SK-N-SH treated with all-trans-retinoic acid at 6 μM for 48 hours (cell line): ENCODE measurements around the gene COMMD4.

Experiments used
- ATAC-seq: fragments of 200-7000 bp; cut with Tn5 transposase; 3 replicates; pipeline ENCODE4 v1.9.1; 2020; ENCODE audit warnings: mild to moderate bottlenecking, moderate library complexity
- ARNTL ChIP-seq: fragments of 450-650 bp; formaldehyde crosslinking; IDR thresholded peaks from 2 replicates; pipeline ENCODE4 v1.5.0; 2020; ENCODE audit warnings: low read depth, mild to moderate bottlenecking, moderate library complexity, borderline replicate concordance
- BACH2 ChIP-seq: fragments of 250-450 bp; sonication (Bioruptor Pico); IDR thresholded peaks from 2 replicates; pipeline ENCODE4 v1.9.0; 2021; ENCODE audit warnings: mild to moderate bottlenecking, borderline replicate concordance
- CSDC2 ChIP-seq: fragments of 250-450 bp; sonication (Bioruptor Pico); IDR thresholded peaks from 2 replicates; pipeline ENCODE4 v1.5.0; 2020; ENCODE audit warnings: mild to moderate bottlenecking, moderate library complexity
- ESRRG ChIP-seq: fragments of 250-450 bp; sonication (Bioruptor Pico); IDR thresholded peaks from 2 replicates; pipeline ENCODE4 v1.6.1; 2021; ENCODE audit warnings: mild to moderate bottlenecking
- GLIS3 ChIP-seq: fragments of 250-450 bp; sonication (Bioruptor Pico); IDR thresholded peaks from 2 replicates; pipeline ENCODE4 v1.5.0; 2020; ENCODE audit warnings: mild to moderate bottlenecking, moderate library complexity
- ISL1 ChIP-seq: fragments of 250-450 bp; sonication (Bioruptor Pico); IDR thresholded peaks from 2 replicates; pipeline ENCODE4 v2.1.2; 2022; ENCODE audit warnings: mild to moderate bottlenecking, moderate library complexity
- OSR1 ChIP-seq: fragments of 250-450 bp; sonication (Bioruptor Pico); IDR thresholded peaks from 2 replicates; pipeline ENCODE4 v1.8.0; 2022; ENCODE audit warnings: moderate library complexity, mild to moderate bottlenecking, inconsistent platforms
- PPARA ChIP-seq: fragments of 250-450 bp; sonication (Bioruptor Pico); IDR thresholded peaks from 2 replicates; pipeline ENCODE4 v1.5.0; 2020; ENCODE audit warnings: mild to moderate bottlenecking, borderline replicate concordance
- RARB ChIP-seq: fragments of 250-450 bp; sonication (Bioruptor Pico); IDR thresholded peaks from 2 replicates; pipeline ENCODE4 v1.8.0; 2021; ENCODE audit warnings: mild to moderate bottlenecking, moderate library complexity
- SNAI2 ChIP-seq: fragments of 250-450 bp; sonication (Bioruptor Pico); IDR thresholded peaks from 2 replicates; pipeline ENCODE4 v1.5.0; 2020; ENCODE audit warnings: mild to moderate bottlenecking, moderate library complexity
- TCF4 ChIP-seq: fragments of 250-450 bp; sonication (Bioruptor Pico); IDR thresholded peaks from 2 replicates; pipeline ENCODE4 v1.8.0; 2021; ENCODE audit warnings: mild to moderate bottlenecking, moderate library complexity, borderline replicate concordance
- TOX ChIP-seq: fragments of 250-450 bp; sonication (Bioruptor Pico); IDR thresholded peaks from 2 replicates; pipeline ENCODE4 v1.8.0; 2021; ENCODE audit warnings: mild to moderate bottlenecking, moderate library complexity, borderline replicate concordance
- ZC3H10 ChIP-seq: fragments of 250-450 bp; sonication (Bioruptor Pico); IDR thresholded peaks from 2 replicates; pipeline ENCODE4 v1.5.1; 2021; ENCODE audit warnings: mild to moderate bottlenecking, moderate library complexity
- ZFP30 ChIP-seq: fragments of 450-650 bp; formaldehyde crosslinking; IDR thresholded peaks from 2 replicates; pipeline ENCODE4 v1.5.0; 2022; ENCODE audit warnings: mild to moderate bottlenecking, moderate library complexity
- ZNF565 ChIP-seq: fragments of 450-650 bp; formaldehyde crosslinking; conservative IDR thresholded peaks from 2 replicates; pipeline ENCODE4 v1.5.0; 2020; ENCODE audit warnings: low read depth, mild to moderate bottlenecking, moderate library complexity
- ZNF8 ChIP-seq: fragments of 450-650 bp; formaldehyde crosslinking; IDR thresholded peaks from 2 replicates; pipeline ENCODE4 v1.5.0; 2020; ENCODE audit warnings: mild to moderate bottlenecking, moderate library complexity
- TF ChIP-seq, protein P1 (sequence below): fragments of 250-450 bp; sonication (Bioruptor Pico); IDR thresholded peaks from 2 replicates; pipeline ENCODE4 v1.5.1; 2021; ENCODE audit warnings: mild to moderate bottlenecking, moderate library complexity
- TF ChIP-seq, protein P2 (sequence below): fragments of 250-450 bp; sonication (Bioruptor Pico); IDR thresholded peaks from 2 replicates; pipeline ENCODE4 v1.8.0; 2021; ENCODE audit warnings: low read depth, mild to moderate bottlenecking, moderate library complexity, borderline replicate concordance
- TF ChIP-seq, protein P3 (sequence below): fragments of 250-450 bp; sonication (Bioruptor Pico); IDR thresholded peaks from 2 replicates; pipeline ENCODE4 v1.5.0; 2020; ENCODE audit warnings: mild to moderate bottlenecking, moderate library complexity
- TF ChIP-seq, protein P4 (sequence below): fragments of 250-450 bp; sonication (Bioruptor Pico); IDR thresholded peaks from 2 replicates; pipeline ENCODE4 v1.8.0; 2020; ENCODE audit warnings: mild to moderate bottlenecking, moderate library complexity, borderline replicate concordance
- TF ChIP-seq, protein P5 (sequence below): fragments of 250-450 bp; sonication (Bioruptor Pico); IDR thresholded peaks from 2 replicates; pipeline ENCODE4 v1.5.1; 2020; ENCODE audit warnings: low read depth, mild to moderate bottlenecking, moderate library complexity

Gene COMMD4

DNA sequence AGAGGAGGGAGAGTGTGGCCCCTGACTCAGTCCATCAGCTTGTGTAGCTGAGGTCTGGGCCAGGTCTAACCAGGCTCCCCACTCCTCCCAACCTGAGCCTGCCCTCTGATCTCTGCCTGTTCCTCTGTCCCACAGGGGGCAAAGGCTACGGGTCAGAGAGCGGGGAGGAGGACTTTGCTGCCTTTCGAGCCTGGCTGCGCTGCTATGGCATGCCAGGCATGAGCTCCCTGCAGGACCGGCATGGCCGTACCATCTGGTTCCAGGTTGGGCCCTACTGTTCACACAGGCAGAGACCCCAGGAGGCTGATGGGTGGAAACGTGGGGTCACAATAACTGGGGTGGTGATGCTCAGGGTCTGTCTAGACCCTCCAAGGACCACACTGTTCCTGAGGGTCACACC is 17.7 kb downstream of the COMMD4 start:
- no peak; the same call in 2 of the 3 replicates for ATAC-seq
- TF ChIP-seq ISL1 (CRISPR knock-in tag) (no peak), BACH2 (CRISPR knock-in tag) (no peak), ARNTL (CRISPR knock-in tag) (no peak), TCF4 (CRISPR knock-in tag) (no peak), ESRRG (no peak), TOX (CRISPR knock-in tag) (no peak), ZC3H10 (CRISPR knock-in tag) (no peak), GLIS3 (CRISPR knock-in tag) (no peak)
- TF ChIP-seq, protein P1, sequence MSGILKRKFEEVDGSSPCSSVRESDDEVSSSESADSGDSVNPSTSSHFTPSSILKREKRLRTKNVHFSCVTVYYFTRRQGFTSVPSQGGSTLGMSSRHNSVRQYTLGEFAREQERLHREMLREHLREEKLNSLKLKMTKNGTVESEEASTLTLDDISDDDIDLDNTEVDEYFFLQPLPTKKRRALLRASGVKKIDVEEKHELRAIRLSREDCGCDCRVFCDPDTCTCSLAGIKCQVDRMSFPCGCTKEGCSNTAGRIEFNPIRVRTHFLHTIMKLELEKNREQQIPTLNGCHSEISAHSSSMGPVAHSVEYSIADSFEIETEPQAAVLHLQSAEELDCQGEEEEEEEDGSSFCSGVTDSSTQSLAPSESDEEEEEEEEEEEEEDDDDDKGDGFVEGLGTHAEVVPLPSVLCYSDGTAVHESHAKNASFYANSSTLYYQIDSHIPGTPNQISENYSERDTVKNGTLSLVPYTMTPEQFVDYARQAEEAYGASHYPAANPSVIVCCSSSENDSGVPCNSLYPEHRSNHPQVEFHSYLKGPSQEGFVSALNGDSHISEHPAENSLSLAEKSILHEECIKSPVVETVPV = no peak

DNA sequence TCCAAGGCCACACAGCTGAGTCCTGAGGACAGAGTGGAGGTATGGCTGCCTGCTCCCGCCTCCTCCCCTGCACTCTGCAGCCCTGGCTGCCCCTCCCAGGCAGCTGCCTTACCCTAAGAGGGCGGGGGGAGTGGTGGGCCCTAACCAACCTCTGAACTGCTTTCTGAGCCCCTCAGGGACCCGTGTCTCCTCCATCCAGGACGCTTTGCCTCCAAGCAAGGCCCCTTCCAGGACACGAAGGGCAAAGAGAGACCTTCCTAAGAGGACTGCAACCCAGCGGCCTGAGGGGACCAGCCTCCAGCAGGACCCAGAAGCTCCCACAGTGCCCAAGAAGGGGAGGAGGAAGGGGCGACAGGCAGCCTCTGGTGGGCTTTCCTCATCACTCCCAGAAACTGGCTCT is 18.6 kb downstream of the COMMD4 start:
- no peak for TF ChIP-seq ZNF8 (CRISPR knock-in tag)
- no peak for TF ChIP-seq PPARA
- TF ChIP-seq ESRRG = no peak
- TF ChIP-seq, protein P2, sequence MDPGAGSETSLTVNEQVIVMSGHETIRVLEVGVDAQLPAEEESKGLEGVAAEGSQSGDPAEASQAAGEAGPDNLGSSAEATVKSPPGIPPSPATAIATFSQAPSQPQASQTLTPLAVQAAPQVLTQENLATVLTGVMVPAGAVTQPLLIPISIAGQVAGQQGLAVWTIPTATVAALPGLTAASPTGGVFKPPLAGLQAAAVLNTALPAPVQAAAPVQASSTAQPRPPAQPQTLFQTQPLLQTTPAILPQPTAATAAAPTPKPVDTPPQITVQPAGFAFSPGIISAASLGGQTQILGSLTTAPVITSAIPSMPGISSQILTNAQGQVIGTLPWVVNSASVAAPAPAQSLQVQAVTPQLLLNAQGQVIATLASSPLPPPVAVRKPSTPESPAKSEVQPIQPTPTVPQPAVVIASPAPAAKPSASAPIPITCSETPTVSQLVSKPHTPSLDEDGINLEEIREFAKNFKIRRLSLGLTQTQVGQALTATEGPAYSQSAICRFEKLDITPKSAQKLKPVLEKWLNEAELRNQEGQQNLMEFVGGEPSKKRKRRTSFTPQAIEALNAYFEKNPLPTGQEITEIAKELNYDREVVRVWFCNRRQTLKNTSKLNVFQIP (CRISPR knock-in tag) = no peak
- TF ChIP-seq GLIS3 (CRISPR knock-in tag) = no peak
- TF ChIP-seq BACH2 (CRISPR knock-in tag) = no peak
- TF ChIP-seq ARNTL (CRISPR knock-in tag) = no peak
- no peak for TF ChIP-seq ZNF565 (CRISPR knock-in tag)
- TF ChIP-seq, protein P3, sequence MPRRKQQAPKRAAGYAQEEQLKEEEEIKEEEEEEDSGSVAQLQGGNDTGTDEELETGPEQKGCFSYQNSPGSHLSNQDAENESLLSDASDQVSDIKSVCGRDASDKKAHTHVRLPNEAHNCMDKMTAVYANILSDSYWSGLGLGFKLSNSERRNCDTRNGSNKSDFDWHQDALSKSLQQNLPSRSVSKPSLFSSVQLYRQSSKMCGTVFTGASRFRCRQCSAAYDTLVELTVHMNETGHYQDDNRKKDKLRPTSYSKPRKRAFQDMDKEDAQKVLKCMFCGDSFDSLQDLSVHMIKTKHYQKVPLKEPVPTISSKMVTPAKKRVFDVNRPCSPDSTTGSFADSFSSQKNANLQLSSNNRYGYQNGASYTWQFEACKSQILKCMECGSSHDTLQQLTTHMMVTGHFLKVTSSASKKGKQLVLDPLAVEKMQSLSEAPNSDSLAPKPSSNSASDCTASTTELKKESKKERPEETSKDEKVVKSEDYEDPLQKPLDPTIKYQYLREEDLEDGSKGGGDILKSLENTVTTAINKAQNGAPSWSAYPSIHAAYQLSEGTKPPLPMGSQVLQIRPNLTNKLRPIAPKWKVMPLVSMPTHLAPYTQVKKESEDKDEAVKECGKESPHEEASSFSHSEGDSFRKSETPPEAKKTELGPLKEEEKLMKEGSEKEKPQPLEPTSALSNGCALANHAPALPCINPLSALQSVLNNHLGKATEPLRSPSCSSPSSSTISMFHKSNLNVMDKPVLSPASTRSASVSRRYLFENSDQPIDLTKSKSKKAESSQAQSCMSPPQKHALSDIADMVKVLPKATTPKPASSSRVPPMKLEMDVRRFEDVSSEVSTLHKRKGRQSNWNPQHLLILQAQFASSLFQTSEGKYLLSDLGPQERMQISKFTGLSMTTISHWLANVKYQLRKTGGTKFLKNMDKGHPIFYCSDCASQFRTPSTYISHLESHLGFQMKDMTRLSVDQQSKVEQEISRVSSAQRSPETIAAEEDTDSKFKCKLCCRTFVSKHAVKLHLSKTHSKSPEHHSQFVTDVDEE = no peak
- TF ChIP-seq TCF4 (CRISPR knock-in tag) = no peak
- no peak for TF ChIP-seq SNAI2 (CRISPR knock-in tag)
- TF ChIP-seq, protein P4, sequence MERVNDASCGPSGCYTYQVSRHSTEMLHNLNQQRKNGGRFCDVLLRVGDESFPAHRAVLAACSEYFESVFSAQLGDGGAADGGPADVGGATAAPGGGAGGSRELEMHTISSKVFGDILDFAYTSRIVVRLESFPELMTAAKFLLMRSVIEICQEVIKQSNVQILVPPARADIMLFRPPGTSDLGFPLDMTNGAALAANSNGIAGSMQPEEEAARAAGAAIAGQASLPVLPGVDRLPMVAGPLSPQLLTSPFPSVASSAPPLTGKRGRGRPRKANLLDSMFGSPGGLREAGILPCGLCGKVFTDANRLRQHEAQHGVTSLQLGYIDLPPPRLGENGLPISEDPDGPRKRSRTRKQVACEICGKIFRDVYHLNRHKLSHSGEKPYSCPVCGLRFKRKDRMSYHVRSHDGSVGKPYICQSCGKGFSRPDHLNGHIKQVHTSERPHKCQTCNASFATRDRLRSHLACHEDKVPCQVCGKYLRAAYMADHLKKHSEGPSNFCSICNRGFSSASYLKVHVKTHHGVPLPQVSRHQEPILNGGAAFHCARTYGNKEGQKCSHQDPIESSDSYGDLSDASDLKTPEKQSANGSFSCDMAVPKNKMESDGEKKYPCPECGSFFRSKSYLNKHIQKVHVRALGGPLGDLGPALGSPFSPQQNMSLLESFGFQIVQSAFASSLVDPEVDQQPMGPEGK = no peak
- no peak for TF ChIP-seq ZC3H10 (CRISPR knock-in tag)
- ATAC-seq = no peak; the same call in 1 of the 3 replicates

DNA sequence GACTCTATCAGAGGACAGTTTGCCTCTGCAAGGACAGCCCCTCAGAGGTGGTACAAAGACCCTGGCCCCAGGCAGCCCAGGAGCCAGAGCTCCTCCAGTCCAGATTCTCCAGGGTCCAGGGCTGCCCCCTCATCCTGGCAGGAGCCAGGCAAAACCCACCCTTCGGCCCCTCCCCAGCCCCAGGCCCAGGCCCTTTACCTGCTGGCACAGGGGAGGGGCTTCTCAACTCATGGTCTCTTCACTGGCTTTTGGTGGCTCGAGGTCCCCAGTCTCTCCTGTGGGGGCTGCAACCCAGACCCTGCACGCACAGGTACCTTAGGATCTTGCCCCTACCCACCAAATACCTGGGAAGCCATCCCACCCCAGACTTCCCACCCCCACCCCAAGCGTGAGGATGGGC is 19.5 kb downstream of the COMMD4 start:
- ATAC-seq = no peak
- no peak for TF ChIP-seq ZC3H10 (CRISPR knock-in tag)
- no peak for TF ChIP-seq ARNTL (CRISPR knock-in tag)
- TF ChIP-seq ZNF565 (CRISPR knock-in tag) = no peak
- TF ChIP-seq, protein P1 = no peak
- no peak for TF ChIP-seq ZFP30 (CRISPR knock-in tag)
- TF ChIP-seq, protein P4 = no peak
- no peak for TF ChIP-seq TCF4 (CRISPR knock-in tag)
- TF ChIP-seq OSR1 (CRISPR knock-in tag) = no peak
- no peak for TF ChIP-seq CSDC2 (CRISPR knock-in tag)
- TF ChIP-seq, protein P3 = no peak
- TF ChIP-seq PPARA = no peak
- TF ChIP-seq, protein P5, sequence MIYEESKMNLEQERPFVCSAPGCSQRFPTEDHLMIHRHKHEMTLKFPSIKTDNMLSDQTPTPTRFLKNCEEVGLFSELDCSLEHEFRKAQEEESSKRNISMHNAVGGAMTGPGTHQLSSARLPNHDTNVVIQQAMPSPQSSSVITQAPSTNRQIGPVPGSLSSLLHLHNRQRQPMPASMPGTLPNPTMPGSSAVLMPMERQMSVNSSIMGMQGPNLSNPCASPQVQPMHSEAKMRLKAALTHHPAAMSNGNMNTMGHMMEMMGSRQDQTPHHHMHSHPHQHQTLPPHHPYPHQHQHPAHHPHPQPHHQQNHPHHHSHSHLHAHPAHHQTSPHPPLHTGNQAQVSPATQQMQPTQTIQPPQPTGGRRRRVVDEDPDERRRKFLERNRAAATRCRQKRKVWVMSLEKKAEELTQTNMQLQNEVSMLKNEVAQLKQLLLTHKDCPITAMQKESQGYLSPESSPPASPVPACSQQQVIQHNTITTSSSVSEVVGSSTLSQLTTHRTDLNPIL (CRISPR knock-in tag) = no peak
- no peak for TF ChIP-seq RARB (CRISPR knock-in tag)
- no peak for TF ChIP-seq ISL1 (CRISPR knock-in tag)
